Immature natural killer cell (primary cell): Measurements from ENCODE around the gene ACAD8. TPM values are rescaled to one million over a fixed set of nuclear protein-coding genes. Genes with fewer than 3 reads are reported as not detected.
"Not testable (repeated sequence)": the region's sequence is repeated elsewhere in the genome, so short reads cannot be mapped to it uniquely, and the experiment has no call there.

ENCODE experiments used
- DNase-seq, 3 donors: peaks; one replicate each; pipeline ENCODE4 v3.0.0; 2022; ENCODE audit warnings: mixed read lengths in 1 of 3
- H3K27ac Mint-ChIP-seq, 6 donors: one replicate each; pipeline ENCODE4 v1.8.0; 2020; ENCODE audit warnings: mixed read lengths in 6 of 6, mild to moderate bottlenecking in 5 of 6, inconsistent platforms in 4 of 6, moderate library complexity in 3 of 6
- H3K27me3 Mint-ChIP-seq, 3 donors: one replicate each; pipeline ENCODE4 v1.8.0; 2020 to 2021; ENCODE audit warnings: low read depth in 3 of 3, mild to moderate bottlenecking in 3 of 3, mixed read lengths in 3 of 3, moderate library complexity in 3 of 3, inconsistent platforms in 1 of 3
- H3K36me3 Mint-ChIP-seq, 3 donors: one replicate each; pipeline ENCODE4 v1.8.0; 2020; ENCODE audit warnings: mixed read lengths in 3 of 3, inconsistent platforms in 2 of 3, mild to moderate bottlenecking in 2 of 3
- H3K4me1 Mint-ChIP-seq, 2 donors: one replicate each; pipeline ENCODE4 v1.8.0; 2020; ENCODE audit warnings: inconsistent platforms in 2 of 2, mild to moderate bottlenecking in 2 of 2, mixed read lengths in 2 of 2, moderate library complexity in 1 of 2
- H3K4me3 Mint-ChIP-seq, 5 donors: one replicate each; pipeline ENCODE4 v1.8.0; 2020; ENCODE audit warnings: mild to moderate bottlenecking in 5 of 5, mixed read lengths in 5 of 5, inconsistent platforms in 3 of 5, moderate library complexity in 3 of 5
- H3K9me3 Mint-ChIP-seq, 6 donors: one replicate each; pipeline ENCODE4 v1.8.0; 2020; ENCODE audit warnings: mild to moderate bottlenecking in 6 of 6, mixed read lengths in 6 of 6, inconsistent platforms in 4 of 6, moderate library complexity in 3 of 6
- polyA plus RNA-seq, 3 donors: library from polyadenylated mRNA; unstranded; fragments of 300-500 nt; fragmentation: Illumina TruSeq; gene quantifications; one replicate each; pipeline ENCODE4 v1.2.3, GENCODE V29; 2021

ACAD8 gene
- polyA plus RNA-seq, 3 donors from 2014 or later: 16.3 to 34.4 (median 22.7) TPM

DNA sequence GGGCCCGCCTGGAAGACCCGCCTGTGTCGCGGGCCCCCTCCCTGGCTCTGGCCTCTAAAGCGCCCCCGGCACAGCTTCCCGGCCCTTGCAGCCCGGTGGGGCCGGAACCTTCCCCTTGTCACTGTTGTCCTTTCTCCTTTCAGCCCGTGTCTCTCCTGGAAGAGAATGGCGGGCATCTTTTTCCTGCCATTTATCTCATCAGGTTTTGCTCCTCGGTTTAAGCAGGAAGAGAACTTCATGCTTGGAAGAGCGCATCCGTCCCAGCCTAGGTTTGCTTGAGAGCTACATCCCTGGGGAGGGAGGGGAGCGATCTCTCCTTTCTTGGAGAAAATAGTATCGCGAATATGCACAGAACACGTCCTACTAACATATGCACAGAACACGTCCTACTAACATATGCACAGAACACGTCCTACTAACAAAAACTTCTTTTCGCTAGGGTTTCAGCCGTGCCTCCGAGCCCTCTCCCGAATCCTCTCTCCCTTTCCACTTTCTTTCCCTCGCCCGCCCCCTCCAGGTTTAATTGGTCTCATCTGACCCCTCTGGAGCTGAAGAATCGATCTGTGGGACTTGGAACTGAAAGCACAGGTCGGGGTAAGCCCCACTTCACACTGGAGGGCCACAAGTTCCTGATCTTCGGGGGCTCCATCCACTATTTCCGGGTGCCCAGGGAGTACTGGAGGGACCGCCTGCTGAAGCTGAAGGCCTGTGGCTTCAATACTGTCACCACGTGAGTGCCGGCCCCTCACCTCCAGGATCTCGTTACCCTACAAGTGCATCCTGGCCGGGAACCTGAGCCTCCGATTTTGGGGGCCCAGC, 24.0 kb downstream of the ACAD8 start:
- H3K36me3 Mint-ChIP-seq: peaks cover 0 to 8% (median 4%) of the 10 kb centered on the region in 3 donors
- H3K27ac Mint-ChIP-seq: no peak overlapping the region
- H3K9me3 Mint-ChIP-seq: peaks cover 0 to 7% (median 0%) of the 10 kb centered on the region in 6 donors
- H3K4me3 Mint-ChIP-seq: peak overlapping the region; percentile 73 to 83 (median 79)
- peaks cover 16 to 20% of the 10 kb centered on the region in 2 donors for H3K4me1 Mint-ChIP-seq
- H3K27me3 Mint-ChIP-seq: peaks cover 18 to 42% (median 35%) of the 10 kb centered on the region in 3 donors
- no peak for DNase-seq

DNA sequence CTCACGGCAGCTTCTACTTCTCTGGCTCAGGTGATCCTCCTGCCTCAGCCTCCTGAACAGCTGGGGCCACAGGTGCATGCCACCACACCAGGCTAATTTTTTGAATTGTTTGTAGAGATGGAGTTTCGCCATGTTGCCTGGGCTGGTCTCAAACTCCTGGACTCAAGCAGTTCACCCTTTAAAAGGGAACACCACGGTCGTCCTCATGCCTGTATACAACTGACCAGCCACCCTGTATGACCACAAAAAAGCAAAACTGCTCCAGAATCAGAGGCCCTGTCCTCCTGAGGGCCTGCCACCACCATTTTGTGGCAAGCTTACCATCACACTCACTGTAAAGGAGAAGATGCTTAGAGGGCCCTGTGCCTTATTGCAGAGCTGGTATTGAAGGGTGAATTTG, 25.0 kb downstream of the ACAD8 start:
- Mint-ChIP-seq H3K36me3 (peaks cover 0 to 8% (median 4%) of the 10 kb centered on the region in 3 donors), H3K9me3 (peaks cover 0 to 7% (median 0%) of the 10 kb centered on the region in 6 donors), H3K27ac (no peak overlapping the region), H3K4me3 (no peak overlapping the region), H3K27me3 (peaks cover 18 to 35% (median 35%) of the 10 kb centered on the region in 3 donors), H3K4me1 (peaks cover 16 to 20% of the 10 kb centered on the region in 2 donors)
- DNase-seq: no peak

GRCh38 chr11:134281635-134282034, 28.3 kb downstream of the ACAD8 start:
- not testable (repeated sequence) for H3K27ac Mint-ChIP-seq, H3K9me3 Mint-ChIP-seq, H3K4me1 Mint-ChIP-seq, DNase-seq, H3K4me3 Mint-ChIP-seq, H3K36me3 Mint-ChIP-seq
- peaks cover 9 to 20% (median 20%) of the 10 kb centered on the region in 3 donors for H3K27me3 Mint-ChIP-seq

DNA sequence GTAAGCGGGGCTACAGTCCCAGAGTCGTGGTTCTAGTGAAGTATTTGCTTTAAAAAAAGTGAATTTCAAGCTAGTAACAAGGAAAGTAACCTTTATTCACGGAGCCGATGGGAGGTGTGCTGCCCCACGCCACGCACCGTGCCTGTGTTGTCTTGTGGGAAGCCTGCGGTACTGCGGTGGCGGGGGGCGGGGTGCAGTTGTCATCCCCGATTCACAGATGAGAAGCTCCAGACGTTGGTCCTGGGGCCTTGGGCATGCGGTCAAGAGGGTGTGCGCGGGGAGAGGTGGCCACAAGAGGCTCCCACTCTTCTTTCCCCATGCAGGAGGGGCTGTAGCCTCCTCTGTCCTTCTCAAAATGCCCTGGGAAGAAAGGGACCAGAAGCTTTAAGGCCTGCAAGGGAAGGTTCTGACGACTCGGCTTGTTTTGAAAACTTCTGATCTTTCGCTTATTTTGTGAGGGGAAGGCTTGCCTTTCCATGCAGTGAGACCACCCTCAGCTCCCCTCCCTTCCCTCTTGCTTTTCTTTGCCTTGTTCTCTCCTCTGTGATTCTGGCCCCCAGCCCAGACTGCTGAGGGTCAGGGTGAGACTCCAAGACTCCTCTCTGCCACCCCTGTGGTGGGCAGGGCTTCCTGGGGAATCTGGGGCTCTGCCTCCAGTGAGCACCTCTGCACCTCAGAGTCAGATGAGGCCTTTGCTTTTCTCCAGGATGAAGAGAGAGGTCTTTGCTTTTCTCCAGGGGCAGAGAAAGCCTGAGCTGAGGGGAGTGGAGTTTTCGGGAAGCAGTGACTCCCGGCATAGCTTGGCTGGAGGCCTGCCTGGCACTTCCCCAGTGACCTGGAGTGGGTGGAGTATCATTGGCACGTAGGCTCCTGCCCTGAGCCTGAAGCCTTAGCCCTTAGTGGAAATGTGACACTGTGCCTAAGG, 29.0 kb downstream of the ACAD8 start:
- Mint-ChIP-seq H3K27me3 (peaks cover 9 to 17% (median 17%) of the 10 kb centered on the region in 3 donors), H3K27ac (no peak overlapping the region), H3K9me3 (peaks cover 0 to 7% (median 0%) of the 10 kb centered on the region in 6 donors), H3K4me3 (no peak overlapping the region), H3K4me1 (peaks cover 2% of the 10 kb centered on the region in 2 donors), H3K36me3 (peaks cover 0 to 5% (median 4%) of the 10 kb centered on the region in 3 donors)
- DNase-seq: no peak

DNA sequence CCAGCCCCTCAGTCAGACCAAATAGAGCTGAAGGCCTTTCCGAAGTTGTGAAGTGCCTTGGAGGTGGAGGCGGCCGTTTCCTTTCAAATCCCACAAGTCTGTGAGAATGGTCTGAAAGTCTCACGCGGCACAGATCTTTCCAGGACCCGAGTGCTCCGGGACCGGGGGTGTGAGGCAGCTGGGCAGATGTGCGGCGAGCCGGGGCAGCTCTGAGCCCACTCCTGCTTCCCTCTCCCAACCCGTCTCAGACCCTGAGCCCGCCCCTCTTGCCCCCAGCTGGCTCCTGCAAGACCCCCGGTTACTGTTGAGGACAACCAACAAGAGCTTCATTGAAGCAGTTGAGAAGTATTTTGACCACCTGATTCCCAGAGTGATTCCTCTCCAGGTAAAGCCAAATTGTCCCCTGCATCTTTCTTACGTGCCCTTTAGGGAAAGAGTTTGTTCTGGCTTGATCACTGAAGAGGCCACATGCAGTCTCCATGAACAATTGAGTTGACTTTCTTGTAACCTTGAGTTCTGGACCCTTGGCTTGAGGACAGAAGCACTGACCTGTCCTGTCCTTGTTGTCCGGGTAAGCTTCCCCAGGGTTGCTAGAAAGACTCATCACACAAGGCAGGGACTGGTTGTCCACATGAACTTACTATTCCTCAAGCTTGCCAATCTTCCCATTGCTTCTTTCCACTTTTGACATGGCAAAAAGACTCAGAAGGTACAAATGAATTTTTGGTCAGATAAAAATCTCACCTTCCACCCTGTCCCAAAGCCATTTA, 30.3 kb downstream of the ACAD8 start:
- Mint-ChIP-seq H3K4me3 (no peak overlapping the region), H3K27me3 (peaks cover 7 to 12% (median 10%) of the 10 kb centered on the region in 3 donors), H3K36me3 (peaks cover 0 to 2% (median 2%) of the 10 kb centered on the region in 3 donors), H3K4me1 (no peaks in the 10 kb centered on the region), H3K27ac (no peak overlapping the region), H3K9me3 (peaks cover 0 to 3% (median 0%) of the 10 kb centered on the region in 6 donors)
- DNase-seq: no peak

GRCh38 chr11:134284349-134284748, 31.0 kb downstream of the ACAD8 start:
- H3K4me1 Mint-ChIP-seq, H3K9me3 Mint-ChIP-seq, DNase-seq, H3K27me3 Mint-ChIP-seq, H3K36me3 Mint-ChIP-seq, H3K4me3 Mint-ChIP-seq, H3K27ac Mint-ChIP-seq: not testable (repeated sequence)

DNA sequence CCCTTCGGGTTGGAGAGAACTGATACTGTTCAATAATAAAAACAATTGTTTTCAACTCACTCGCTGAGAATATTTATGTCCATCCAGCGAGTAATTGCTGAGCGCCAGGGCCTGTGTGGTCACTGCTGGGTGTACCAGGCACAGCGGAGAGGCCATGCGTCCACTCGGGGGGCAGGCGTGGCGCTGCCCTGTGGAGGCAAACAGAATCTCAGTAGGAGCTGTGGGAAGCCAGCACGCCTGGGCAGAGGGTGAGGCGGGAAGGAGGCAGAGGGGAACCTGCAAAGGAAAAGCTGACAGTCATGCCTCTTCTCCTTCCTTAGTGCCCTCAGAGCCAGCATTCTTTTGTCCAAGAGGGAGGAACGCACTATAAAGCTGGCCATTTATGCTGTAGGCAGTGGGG, 34.2 kb downstream of the ACAD8 start:
- no peaks in the 10 kb centered on the region for H3K9me3 Mint-ChIP-seq
- H3K4me1 Mint-ChIP-seq: no peaks in the 10 kb centered on the region
- no peak overlapping the region for H3K27ac Mint-ChIP-seq
- no peak for DNase-seq
- no peak overlapping the region for H3K4me3 Mint-ChIP-seq
- peaks cover 0 to 3% (median 2%) of the 10 kb centered on the region in 3 donors for H3K27me3 Mint-ChIP-seq
- H3K36me3 Mint-ChIP-seq: peaks cover 0 to 4% (median 0%) of the 10 kb centered on the region in 3 donors

GRCh38 chr11:134288486-134288885, 35.1 kb downstream of the ACAD8 start:
- Mint-ChIP-seq H3K36me3 (peaks cover 0 to 4% (median 0%) of the 10 kb centered on the region in 3 donors), H3K27me3 (peaks cover 0 to 3% (median 2%) of the 10 kb centered on the region in 3 donors), H3K4me1 (no peaks in the 10 kb centered on the region), H3K27ac (no peak overlapping the region), H3K9me3 (no peaks in the 10 kb centered on the region), H3K4me3 (no peak overlapping the region)
- DNase-seq: no peak

DNA sequence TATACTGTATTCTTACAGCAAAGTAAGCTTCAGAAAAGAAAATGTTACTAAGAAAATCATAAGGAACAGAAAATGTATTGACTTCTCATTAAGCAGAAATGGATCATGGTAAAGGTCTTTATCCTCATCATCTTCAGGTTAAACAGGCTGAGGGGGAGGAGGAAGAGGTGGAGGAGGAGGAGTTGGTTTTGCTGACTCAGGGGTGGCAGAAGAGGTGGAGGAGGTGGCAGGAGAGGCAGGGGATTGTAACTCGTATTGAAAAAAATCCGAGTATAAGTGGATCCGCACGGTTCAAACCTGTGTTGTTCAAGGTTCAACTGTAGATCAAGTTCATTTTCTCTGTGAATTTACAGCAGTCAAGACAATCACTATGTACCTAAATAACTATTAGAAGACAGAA, 35.8 kb downstream of the ACAD8 start:
- H3K27ac Mint-ChIP-seq: peak overlapping the region in 1 of 6 donors; percentile 12

GRCh38 chr11:134289789-134290188, 36.4 kb downstream of the ACAD8 start:
- no peak overlapping the region for H3K27ac Mint-ChIP-seq
- peaks cover 0 to 4% (median 0%) of the 10 kb centered on the region in 3 donors for H3K36me3 Mint-ChIP-seq
- H3K4me3 Mint-ChIP-seq: no peak overlapping the region
- H3K9me3 Mint-ChIP-seq: no peaks in the 10 kb centered on the region
- H3K27me3 Mint-ChIP-seq: peaks cover under 1 to 7% (median 5%) of the 10 kb centered on the region in 3 donors
- DNase-seq: no peak
- H3K4me1 Mint-ChIP-seq: no peaks in the 10 kb centered on the region

More for the DNA sequence above, 35.8 kb downstream of the ACAD8 start:
- Mint-ChIP-seq H3K4me1 (no peaks in the 10 kb centered on the region), H3K9me3 (no peaks in the 10 kb centered on the region), H3K36me3 (peaks cover 0 to 4% (median 0%) of the 10 kb centered on the region in 3 donors), H3K4me3 (no peak overlapping the region), H3K27me3 (peaks cover 0 to 4% (median 3%) of the 10 kb centered on the region in 3 donors)
- DNase-seq: no peak

DNA sequence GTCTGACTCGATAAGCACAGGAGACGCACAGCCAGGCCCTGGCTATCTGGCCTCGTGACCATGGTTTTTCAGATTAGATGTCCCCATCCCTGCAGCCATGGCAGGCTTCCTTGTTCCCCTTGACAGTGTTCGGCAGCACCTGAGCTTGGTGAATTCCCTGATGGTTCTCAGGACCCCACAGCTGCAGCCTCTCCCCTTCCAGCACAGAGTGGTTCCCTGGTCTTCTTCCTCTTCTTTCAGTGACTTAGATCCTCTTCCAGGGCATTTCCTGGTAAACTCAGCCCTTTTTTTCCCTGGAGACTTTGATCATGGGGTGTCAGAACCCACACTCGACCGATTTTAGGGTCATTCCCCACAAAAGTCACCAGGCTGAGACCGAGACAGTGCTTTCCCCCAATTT, 37.3 kb downstream of the ACAD8 start:
- Mint-ChIP-seq H3K4me3 (no peak overlapping the region), H3K4me1 (no peaks in the 10 kb centered on the region), H3K27ac (peak overlapping the region in 1 of 6 donors; percentile 11), H3K36me3 (peaks cover 0 to 4% (median 0%) of the 10 kb centered on the region in 3 donors), H3K27me3 (peaks cover 0 to 7% (median 5%) of the 10 kb centered on the region in 3 donors), H3K9me3 (peaks cover 0 to 2% (median 0%) of the 10 kb centered on the region in 6 donors)
- no peak for DNase-seq

- peaks cover 0 to 3% (median 0%) of the 10 kb centered on the region in 6 donors for H3K9me3 Mint-ChIP-seq
- H3K4me3 Mint-ChIP-seq: no peak overlapping the region
- no peak for DNase-seq
- H3K4me1 Mint-ChIP-seq: no peaks in the 10 kb centered on the region
- peaks cover 0 to 5% (median 5%) of the 10 kb centered on the region in 3 donors for H3K27me3 Mint-ChIP-seq
- peaks cover 0 to 4% (median 0%) of the 10 kb centered on the region in 3 donors for H3K36me3 Mint-ChIP-seq
- H3K27ac Mint-ChIP-seq: peak overlapping the region in 1 of 6 donors; percentile 11
Observed at GRCh38 chr11:134291196-134291595, 37.8 kb downstream of the ACAD8 start.

GRCh38 chr11:134292661-134293060, 39.3 kb downstream of the ACAD8 start:
- DNase-seq: no peak
- Mint-ChIP-seq H3K27ac (no peak overlapping the region), H3K27me3 (peaks cover 0 to 5% (median 5%) of the 10 kb centered on the region in 3 donors), H3K36me3 (peaks cover 0 to 4% (median 0%) of the 10 kb centered on the region in 3 donors), H3K4me1 (no peaks in the 10 kb centered on the region), H3K4me3 (no peak overlapping the region), H3K9me3 (peaks cover 0 to 3% (median 0%) of the 10 kb centered on the region in 6 donors)
